Endothelial cell of umbilical vein (primary cell): ENCODE data around the gene MYO7B. TPM values are rescaled to one million over a fixed set of nuclear protein-coding genes. Genes with fewer than 3 reads are reported as not detected.
A peak's percentile ranks its signal among the peaks of the same experiment; 100 is the strongest.

Source experiments
- BruUV-seq: library from RNA; stranded (reverse); fragments of 400-500 nt; replicated peaks from 2 replicates; lab custom pipeline; 2021; lab: Mats Ljungman, UMichigan
- CTCF ChIA-PET: fragments of 300-600, 350-600 bp; sonication (Branson Sonifier 250); formaldehyde crosslinking; loops from one replicate; lab custom pipeline; 2021; ENCODE audit warnings: antibody characterized with exemption, inconsistent platforms; lab: Charles Lee
- POLR2A ChIA-PET: fragments of 300-600, 350-600 bp; sonication (Branson Sonifier 250); formaldehyde crosslinking; loops from one replicate; lab custom pipeline; 2021; ENCODE audit warnings: antibody characterized with exemption, inconsistent platforms; lab: Charles Lee
- DNase-seq: peaks from one replicate; pipeline ENCODE4 v3.0.0-alpha.2; 2011; ENCODE audit warnings: low read depth, low spot score
- FAIRE-seq: peaks from 2 replicates; lab custom pipeline; 2011; peaks lifted over from hg19 to GRCh38; lab: Jason Lieb, UNC
- H2AFZ ChIP-seq: 2 replicates; pipeline ENCODE4 v1.6.0; 2012; ENCODE audit warnings: low read depth, low read length, control low read depth, inconsistent platforms
- H3K27ac ChIP-seq: 2 replicates; pipeline ENCODE4 v1.5.1; 2011; ENCODE audit warnings: low read depth, mild to moderate bottlenecking, control low read depth, low read length, moderate library complexity; ENCODE audit not compliant: insufficient read depth
- H3K27me3 ChIP-seq, 2 experiments: 2 replicates each; pipeline versions ENCODE4 v1.6.0 to v1.6.1; 2011; ENCODE audit warnings: low read length in 2 of 2, mixed read lengths in 1 of 2; ENCODE audit not compliant: control insufficient read depth in 2 of 2, insufficient read depth in 2 of 2
- H3K36me3 ChIP-seq, 2 experiments: 2 replicates in 1 of 2; 3 replicates in 1 of 2; pipeline ENCODE4 v1.5.1; 2011; ENCODE audit warnings: low read length in 2 of 2, mild to moderate bottlenecking in 1 of 2, moderate library complexity in 1 of 2; ENCODE audit not compliant: control insufficient read depth in 2 of 2, insufficient read depth in 2 of 2; ENCODE audit errors: extremely low read depth in 1 of 2
- H3K4me1 ChIP-seq: 3 replicates; pipeline ENCODE4 v1.5.1; 2011; ENCODE audit warnings: mild to moderate bottlenecking, low read length; ENCODE audit not compliant: control insufficient read depth, insufficient read depth; ENCODE audit errors: extremely low read depth
- H3K4me2 ChIP-seq: 2 replicates; pipeline ENCODE4 v1.6.1; 2011; ENCODE audit warnings: low read length, control low read depth, mixed read lengths; ENCODE audit not compliant: insufficient read depth
- H3K4me3 ChIP-seq, 3 experiments: fragments of 200-600 bp in 1 of 3; sonication (generic), shearing (Covaris generic) in 1 of 3; replicated peaks in 1 of 3; 2 replicates each; pipeline ENCODE4 v1.5.1; 2011 to 2016; ENCODE audit warnings: control low read depth in 3 of 3, low read length in 3 of 3, mild to moderate bottlenecking in 2 of 3, inconsistent platforms in 1 of 3, low read depth in 1 of 3, moderate library complexity in 1 of 3; ENCODE audit not compliant: insufficient read depth in 1 of 3
- H3K79me2 ChIP-seq: 2 replicates; pipeline ENCODE4 v1.6.0; 2012; ENCODE audit warnings: low read length, inconsistent platforms; ENCODE audit not compliant: control insufficient read depth, insufficient read depth
- H3K9ac ChIP-seq: replicated peaks from 2 replicates; pipeline ENCODE3; 2011; ENCODE audit warnings: low read length, control low read depth; ENCODE audit not compliant: insufficient read depth; ENCODE audit errors: extremely low read depth
- H3K9me1 ChIP-seq: replicated peaks from 3 replicates; pipeline ENCODE4 v1.6.0; 2011; ENCODE audit warnings: mild to moderate bottlenecking, low read length; ENCODE audit not compliant: control insufficient read depth, insufficient read depth; ENCODE audit errors: extremely low read depth
- H3K9me3 ChIP-seq: replicated peaks from 2 replicates; pipeline ENCODE4 v1.5.1; 2012; ENCODE audit warnings: low read length, inconsistent platforms; ENCODE audit not compliant: control insufficient read depth, insufficient read depth
- H4K20me1 ChIP-seq: replicated peaks from 2 replicates; pipeline ENCODE3; 2011; ENCODE audit warnings: mild to moderate bottlenecking, low read length; ENCODE audit not compliant: control insufficient read depth, insufficient read depth; ENCODE audit errors: extremely low read depth
- EZH2 ChIP-seq: IDR thresholded peaks from 2 replicates; pipeline ENCODE4 v1.6.1; 2012; ENCODE audit warnings: borderline replicate concordance, low read depth, mild to moderate bottlenecking, moderate library complexity, low read length, inconsistent platforms; ENCODE audit not compliant: severe bottlenecking
- MAX ChIP-seq: IDR thresholded peaks from 2 replicates; pipeline ENCODE4 v1.6.1; 2011; ENCODE audit not compliant: insufficient read depth, insufficient read length
- POLR2A ChIP-seq: IDR thresholded peaks from 2 replicates; pipeline ENCODE4 v1.6.1; 2012; ENCODE audit warnings: low read depth, mild to moderate bottlenecking, control low read depth, low read length
- POLR2AphosphoS5 ChIP-seq: IDR thresholded peaks from 2 replicates; pipeline ENCODE4 v1.6.1; 2012; ENCODE audit warnings: low read depth, mild to moderate bottlenecking, control low read depth, low read length, moderate library complexity; ENCODE audit not compliant: insufficient read depth
- dilution Hi-C: fragments of 300-500 bp; cut with MboI; formaldehyde crosslinking; loops from one replicate; pipeline ENCODE4 v1.15.0; 2019; ENCODE audit warnings: low sequenced_read_pairs; ENCODE audit not compliant: extremely low pct_ligation_motif_present
- intact Hi-C: fragments of 100-400 bp; cut with micrococcal nuclease; formaldehyde crosslinking; loops from one replicate; pipeline ENCODE4 v1.10.0; 2022
- polyA plus RNA-seq, 4 experiments: library from polyadenylated mRNA; depleted of rRNA in 3 of 4; stranded (reverse) in 3 of 4; unstranded in 1 of 4; fragments of >200 nt; gene quantifications; 2 replicates each; pipeline versions ENCODE4 v1.2.1 to v1.2.3, GENCODE V29; 2011 to 2012; ENCODE audit warnings: missing spikeins in 1 of 4
- total RNA-seq: library from RNA; stranded (reverse); gene quantifications from 2 replicates; pipeline ENCODE4 v1.2.3, GENCODE V29; 2021
- TF ChIP-seq, protein P1 (sequence below), 2 donors: IDR thresholded peaks; 1 replicate in 1 of 2; 2 replicates in 1 of 2; pipeline ENCODE4 v1.5.1; 2011; ENCODE audit warnings: low read length in 2 of 2, mild to moderate bottlenecking in 2 of 2, moderate library complexity in 2 of 2, control low read depth in 1 of 2, inconsistent platforms in 1 of 2, low read depth in 1 of 2; ENCODE audit not compliant: insufficient read depth in 1 of 2; ENCODE audit errors: extremely low read depth in 1 of 2

Gene MYO7B
- total and polyA plus RNA-seq, 2 donors (not counting 3 experiments of a cell fraction or from before 2014, with no cell fraction given), result 0.17 TPM; not detected in 1

- no peaks in the 10 kb centered on the region for H4K20me1 ChIP-seq
- H3K27ac ChIP-seq, result no peak overlapping the region
- H3K4me2 ChIP-seq, result no peak overlapping the region
- intact Hi-C loops, result no loop called here
- no peaks in the 10 kb centered on the region for H3K36me3 ChIP-seq
- CTCF ChIA-PET, result interaction anchor here (0.9 to 2.4 kb wide), 5 partner anchors 14 to 136 kb away, joined by 3 to 19 read pairs (median 5); partner anchors contain the start of gene LIMS2
- no peak for DNase-seq
- H3K27me3 ChIP-seq, result no peaks in the 10 kb centered on the region
- H3K4me1 ChIP-seq, result peaks cover 41% of the 10 kb centered on the region
- POLR2A ChIA-PET, result no interaction called here
- TF ChIP-seq, protein P1, sequence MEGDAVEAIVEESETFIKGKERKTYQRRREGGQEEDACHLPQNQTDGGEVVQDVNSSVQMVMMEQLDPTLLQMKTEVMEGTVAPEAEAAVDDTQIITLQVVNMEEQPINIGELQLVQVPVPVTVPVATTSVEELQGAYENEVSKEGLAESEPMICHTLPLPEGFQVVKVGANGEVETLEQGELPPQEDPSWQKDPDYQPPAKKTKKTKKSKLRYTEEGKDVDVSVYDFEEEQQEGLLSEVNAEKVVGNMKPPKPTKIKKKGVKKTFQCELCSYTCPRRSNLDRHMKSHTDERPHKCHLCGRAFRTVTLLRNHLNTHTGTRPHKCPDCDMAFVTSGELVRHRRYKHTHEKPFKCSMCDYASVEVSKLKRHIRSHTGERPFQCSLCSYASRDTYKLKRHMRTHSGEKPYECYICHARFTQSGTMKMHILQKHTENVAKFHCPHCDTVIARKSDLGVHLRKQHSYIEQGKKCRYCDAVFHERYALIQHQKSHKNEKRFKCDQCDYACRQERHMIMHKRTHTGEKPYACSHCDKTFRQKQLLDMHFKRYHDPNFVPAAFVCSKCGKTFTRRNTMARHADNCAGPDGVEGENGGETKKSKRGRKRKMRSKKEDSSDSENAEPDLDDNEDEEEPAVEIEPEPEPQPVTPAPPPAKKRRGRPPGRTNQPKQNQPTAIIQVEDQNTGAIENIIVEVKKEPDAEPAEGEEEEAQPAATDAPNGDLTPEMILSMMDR (IDR thresholded peaks at IDR 0.05; ENCODE audit: extremely low read depth in 1 of 2, insufficient read depth in 1 of 2, low read depth in 1 of 2, low read length in 2 of 2), result peak in 1 of 2 donors; percentile 25
- TF ChIP-seq POLR2A (no peak), POLR2AphosphoS5 (no peak), MAX (no peak), EZH2 (no peak)
- peak; percentile 21 for FAIRE-seq
- H3K79me2 ChIP-seq, result no peaks in the 10 kb centered on the region
- H3K4me3 ChIP-seq, result no peak overlapping the region
- no peak overlapping the region for H2AFZ ChIP-seq
- no TSS peak for BruUV-seq
- dilution Hi-C loops, result no loop called here
- no peak overlapping the region for H3K9ac ChIP-seq
- no peaks in the 10 kb centered on the region for H3K9me3 ChIP-seq
- no peaks in the 10 kb centered on the region for H3K9me1 ChIP-seq
These were observed 108.9 kb downstream of the MYO7B start for GRCh38 chr2:127644066-127645025.
